Measurements from ENCODE around the gene PCDH15. TPM values are rescaled to one million over a fixed set of nuclear protein-coding genes. Genes with fewer than 3 reads are reported as not detected.

PCDH15 gene
- total and polyA plus RNA-seq, 9 of the 15 experiments (the other 6 are each of a cell fraction or from before 2014, with no cell fraction given), result not detected

DNA sequence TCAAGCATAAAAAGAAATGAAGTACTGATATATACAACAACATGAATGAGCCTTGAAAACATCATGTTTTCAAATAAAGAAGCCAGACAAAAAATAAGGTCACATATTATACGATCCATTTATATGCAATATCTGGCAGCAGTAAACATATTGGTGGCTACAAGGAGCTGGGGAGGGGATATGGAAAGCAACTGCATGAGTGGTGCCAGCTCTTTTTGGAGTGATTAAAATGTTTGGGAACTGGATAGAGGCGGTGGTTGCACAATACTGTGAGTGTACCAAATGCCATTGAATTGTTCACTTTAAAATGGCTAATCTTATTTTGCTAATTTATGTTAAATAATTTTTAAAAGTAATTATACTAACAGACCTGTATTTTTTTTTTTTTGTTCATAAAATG is 481.7 kb downstream of the PCDH15 start:
- Histone ChIP-seq H3K9ac (ENCODE audit: insufficient read depth in 1 of 2, low read depth in 2 of 2, low read length in 2 of 2) (no peak overlapping the region), H2AFZ (ENCODE audit: low read depth, low read length) (no peak overlapping the region), H3K4me2 (ENCODE audit: insufficient read depth, low read length) (no peak overlapping the region), H3K36me3 (ENCODE audit: control insufficient read depth, insufficient read depth, low read length) (no peaks in the 10 kb centered on the region), H3K79me2 (ENCODE audit: control insufficient read depth, insufficient read depth, low read length) (no peaks in the 10 kb centered on the region), H3K27me3 (ENCODE audit: control insufficient read depth in 2 of 2, insufficient read depth in 2 of 2, low read length in 2 of 2) (no peaks in the 10 kb centered on the region), H3K27ac (ENCODE audit: extremely low read depth, low read depth, low read length) (no peak overlapping the region), H3K4me1 (replicated peaks in 1 of 2; ENCODE audit: control insufficient read depth in 2 of 2, insufficient read depth in 2 of 2, low read length in 2 of 2) (no peaks in the 10 kb centered on the region), H4K20me1 (replicated peaks; ENCODE audit: control insufficient read depth, insufficient read depth, low read length) (no peaks in the 10 kb centered on the region), H3K9me3 (replicated peaks; ENCODE audit: control insufficient read depth, insufficient read depth, low read depth, low read length) (no peaks in the 10 kb centered on the region; the same call in none of the 2 replicates), H3K4me3 (no peak overlapping the region), H3K9me1 (ENCODE audit: control insufficient read depth, insufficient read depth, low read length) (no peaks in the 10 kb centered on the region)
- in situ Hi-C loops (cut with MboI), result no loop called here
- intact Hi-C loops (cut with micrococcal nuclease), result no loop called here
- DNase-seq (ENCODE audit: extremely low read depth in 1 of 4, low spot score in 3 of 4) (no peak), ATAC-seq (no peak), FAIRE-seq (no peak)
- BruUV-seq (replicated peaks), result no TSS peak
- ChIA-PET POLR2A (no interaction called here), CTCF (ENCODE audit: low intra/inter-chr PET ratio) (no interaction called here)
- 0% methylated on average over 2 of the region's 2 CpGs for WGBS (ENCODE audit: insufficient coverage, low coverage, missing lambda C conversion rate)
- TF ChIP-seq, protein P1, sequence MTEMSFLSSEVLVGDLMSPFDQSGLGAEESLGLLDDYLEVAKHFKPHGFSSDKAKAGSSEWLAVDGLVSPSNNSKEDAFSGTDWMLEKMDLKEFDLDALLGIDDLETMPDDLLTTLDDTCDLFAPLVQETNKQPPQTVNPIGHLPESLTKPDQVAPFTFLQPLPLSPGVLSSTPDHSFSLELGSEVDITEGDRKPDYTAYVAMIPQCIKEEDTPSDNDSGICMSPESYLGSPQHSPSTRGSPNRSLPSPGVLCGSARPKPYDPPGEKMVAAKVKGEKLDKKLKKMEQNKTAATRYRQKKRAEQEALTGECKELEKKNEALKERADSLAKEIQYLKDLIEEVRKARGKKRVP (CRISPR knock-in tag; IDR thresholded peaks at IDR 0.05), result no peak
- TF ChIP-seq, protein P2, sequence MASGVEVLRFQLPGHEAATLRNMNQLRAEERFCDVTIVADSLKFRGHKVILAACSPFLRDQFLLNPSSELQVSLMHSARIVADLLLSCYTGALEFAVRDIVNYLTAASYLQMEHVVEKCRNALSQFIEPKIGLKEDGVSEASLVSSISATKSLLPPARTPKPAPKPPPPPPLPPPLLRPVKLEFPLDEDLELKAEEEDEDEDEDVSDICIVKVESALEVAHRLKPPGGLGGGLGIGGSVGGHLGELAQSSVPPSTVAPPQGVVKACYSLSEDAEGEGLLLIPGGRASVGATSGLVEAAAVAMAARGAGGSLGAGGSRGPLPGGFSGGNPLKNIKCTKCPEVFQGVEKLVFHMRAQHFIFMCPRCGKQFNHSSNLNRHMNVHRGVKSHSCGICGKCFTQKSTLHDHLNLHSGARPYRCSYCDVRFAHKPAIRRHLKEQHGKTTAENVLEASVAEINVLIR (CRISPR knock-in tag; IDR thresholded peaks at IDR 0.05), result no peak
- TF ChIP-seq EGR1 (conservative IDR thresholded peaks at IDR 0.05) (no peak), BRCA1 (IDR thresholded peaks at IDR 0.05) (no peak), BRCA1 (CRISPR knock-in tag; IDR thresholded peaks at IDR 0.05) (no peak), ZNF561 (CRISPR knock-in tag; conservative IDR thresholded peaks at IDR 0.05) (no peak), TCF7L2 (IDR thresholded peaks at IDR 0.05; ENCODE audit: low read depth, low read length) (no peak), BRD9 (IDR thresholded peaks at IDR 0.05; ENCODE audit: low read depth, partially characterized antibody) (no peak), CBX1 (IDR thresholded peaks at IDR 0.05; ENCODE audit: low read depth) (no peak), RAD21 (CRISPR knock-in tag; conservative IDR thresholded peaks at IDR 0.05 in 1 of 2, IDR thresholded peaks at IDR 0.05 in 1 of 2) (no peak), RBM17 (IDR thresholded peaks at IDR 0.05; ENCODE audit: borderline replicate concordance, low read depth, low read length) (no peak), ZBED1 (IDR thresholded peaks at IDR 0.05) (no peak), SIX5 (IDR thresholded peaks at IDR 0.05; ENCODE audit: borderline replicate concordance in 1 of 2, insufficient read depth in 1 of 2, low read depth in 1 of 2, low read length in 2 of 2) (no peak), RNF2 (IDR thresholded peaks at IDR 0.05) (no peak), ZSCAN32 (CRISPR knock-in tag; IDR thresholded peaks at IDR 0.05) (no peak), ZNF282 (CRISPR knock-in tag; IDR thresholded peaks at IDR 0.05) (no peak)
- TF ChIP-seq, protein P3, sequence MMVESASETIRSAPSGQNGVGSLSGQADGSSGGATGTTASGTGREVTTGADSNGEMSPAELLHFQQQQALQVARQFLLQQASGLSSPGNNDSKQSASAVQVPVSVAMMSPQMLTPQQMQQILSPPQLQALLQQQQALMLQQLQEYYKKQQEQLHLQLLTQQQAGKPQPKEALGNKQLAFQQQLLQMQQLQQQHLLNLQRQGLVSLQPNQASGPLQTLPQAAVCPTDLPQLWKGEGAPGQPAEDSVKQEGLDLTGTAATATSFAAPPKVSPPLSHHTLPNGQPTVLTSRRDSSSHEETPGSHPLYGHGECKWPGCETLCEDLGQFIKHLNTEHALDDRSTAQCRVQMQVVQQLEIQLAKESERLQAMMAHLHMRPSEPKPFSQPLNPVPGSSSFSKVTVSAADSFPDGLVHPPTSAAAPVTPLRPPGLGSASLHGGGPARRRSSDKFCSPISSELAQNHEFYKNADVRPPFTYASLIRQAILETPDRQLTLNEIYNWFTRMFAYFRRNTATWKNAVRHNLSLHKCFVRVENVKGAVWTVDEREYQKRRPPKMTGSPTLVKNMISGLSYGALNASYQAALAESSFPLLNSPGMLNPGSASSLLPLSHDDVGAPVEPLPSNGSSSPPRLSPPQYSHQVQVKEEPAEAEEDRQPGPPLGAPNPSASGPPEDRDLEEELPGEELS (CRISPR knock-in tag; IDR thresholded peaks at IDR 0.05; ENCODE audit: borderline replicate concordance), result no peak
- TF ChIP-seq, protein P4, sequence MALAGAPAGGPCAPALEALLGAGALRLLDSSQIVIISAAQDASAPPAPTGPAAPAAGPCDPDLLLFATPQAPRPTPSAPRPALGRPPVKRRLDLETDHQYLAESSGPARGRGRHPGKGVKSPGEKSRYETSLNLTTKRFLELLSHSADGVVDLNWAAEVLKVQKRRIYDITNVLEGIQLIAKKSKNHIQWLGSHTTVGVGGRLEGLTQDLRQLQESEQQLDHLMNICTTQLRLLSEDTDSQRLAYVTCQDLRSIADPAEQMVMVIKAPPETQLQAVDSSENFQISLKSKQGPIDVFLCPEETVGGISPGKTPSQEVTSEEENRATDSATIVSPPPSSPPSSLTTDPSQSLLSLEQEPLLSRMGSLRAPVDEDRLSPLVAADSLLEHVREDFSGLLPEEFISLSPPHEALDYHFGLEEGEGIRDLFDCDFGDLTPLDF (CRISPR knock-in tag; IDR thresholded peaks at IDR 0.05), result no peak

Data from K562 (cell line).